SK-N-SH treated with all-trans-retinoic acid at 6 μM for 48 hours (cell line): Measurements from ENCODE around the gene FAM120A.

ENCODE experiments used
- ATAC-seq: fragments of 200-7000 bp; cut with Tn5 transposase; 3 replicates; pipeline ENCODE4 v1.9.1; 2020; ENCODE audit warnings: mild to moderate bottlenecking, moderate library complexity
- ARNTL ChIP-seq: fragments of 450-650 bp; formaldehyde crosslinking; IDR thresholded peaks from 2 replicates; pipeline ENCODE4 v1.5.0; 2020; ENCODE audit warnings: low read depth, mild to moderate bottlenecking, moderate library complexity, borderline replicate concordance
- BACH2 ChIP-seq: fragments of 250-450 bp; sonication (Bioruptor Pico); IDR thresholded peaks from 2 replicates; pipeline ENCODE4 v1.9.0; 2021; ENCODE audit warnings: mild to moderate bottlenecking, borderline replicate concordance
- CSDC2 ChIP-seq: fragments of 250-450 bp; sonication (Bioruptor Pico); IDR thresholded peaks from 2 replicates; pipeline ENCODE4 v1.5.0; 2020; ENCODE audit warnings: mild to moderate bottlenecking, moderate library complexity
- ESRRG ChIP-seq: fragments of 250-450 bp; sonication (Bioruptor Pico); IDR thresholded peaks from 2 replicates; pipeline ENCODE4 v1.6.1; 2021; ENCODE audit warnings: mild to moderate bottlenecking
- GLIS3 ChIP-seq: fragments of 250-450 bp; sonication (Bioruptor Pico); IDR thresholded peaks from 2 replicates; pipeline ENCODE4 v1.5.0; 2020; ENCODE audit warnings: mild to moderate bottlenecking, moderate library complexity
- ISL1 ChIP-seq: fragments of 250-450 bp; sonication (Bioruptor Pico); IDR thresholded peaks from 2 replicates; pipeline ENCODE4 v2.1.2; 2022; ENCODE audit warnings: mild to moderate bottlenecking, moderate library complexity
- OSR1 ChIP-seq: fragments of 250-450 bp; sonication (Bioruptor Pico); IDR thresholded peaks from 2 replicates; pipeline ENCODE4 v1.8.0; 2022; ENCODE audit warnings: moderate library complexity, mild to moderate bottlenecking, inconsistent platforms
- PPARA ChIP-seq: fragments of 250-450 bp; sonication (Bioruptor Pico); IDR thresholded peaks from 2 replicates; pipeline ENCODE4 v1.5.0; 2020; ENCODE audit warnings: mild to moderate bottlenecking, borderline replicate concordance
- RARB ChIP-seq: fragments of 250-450 bp; sonication (Bioruptor Pico); IDR thresholded peaks from 2 replicates; pipeline ENCODE4 v1.8.0; 2021; ENCODE audit warnings: mild to moderate bottlenecking, moderate library complexity
- SNAI2 ChIP-seq: fragments of 250-450 bp; sonication (Bioruptor Pico); IDR thresholded peaks from 2 replicates; pipeline ENCODE4 v1.5.0; 2020; ENCODE audit warnings: mild to moderate bottlenecking, moderate library complexity
- TCF4 ChIP-seq: fragments of 250-450 bp; sonication (Bioruptor Pico); IDR thresholded peaks from 2 replicates; pipeline ENCODE4 v1.8.0; 2021; ENCODE audit warnings: mild to moderate bottlenecking, moderate library complexity, borderline replicate concordance
- TOX ChIP-seq: fragments of 250-450 bp; sonication (Bioruptor Pico); IDR thresholded peaks from 2 replicates; pipeline ENCODE4 v1.8.0; 2021; ENCODE audit warnings: mild to moderate bottlenecking, moderate library complexity, borderline replicate concordance
- ZFP3 ChIP-seq: fragments of 250-450 bp; sonication (Bioruptor Pico); IDR thresholded peaks from 2 replicates; pipeline ENCODE4 v1.5.0; 2020; ENCODE audit warnings: mild to moderate bottlenecking, moderate library complexity
- ZFP30 ChIP-seq: fragments of 450-650 bp; formaldehyde crosslinking; IDR thresholded peaks from 2 replicates; pipeline ENCODE4 v1.5.0; 2022; ENCODE audit warnings: mild to moderate bottlenecking, moderate library complexity
- ZNF565 ChIP-seq: fragments of 450-650 bp; formaldehyde crosslinking; conservative IDR thresholded peaks from 2 replicates; pipeline ENCODE4 v1.5.0; 2020; ENCODE audit warnings: low read depth, mild to moderate bottlenecking, moderate library complexity
- ZNF70 ChIP-seq: fragments of 450-650 bp; formaldehyde crosslinking; IDR thresholded peaks from 2 replicates; pipeline ENCODE4 v1.5.0; 2020; ENCODE audit warnings: mild to moderate bottlenecking, moderate library complexity
- ZNF8 ChIP-seq: fragments of 450-650 bp; formaldehyde crosslinking; IDR thresholded peaks from 2 replicates; pipeline ENCODE4 v1.5.0; 2020; ENCODE audit warnings: mild to moderate bottlenecking, moderate library complexity
- TF ChIP-seq, protein P1 (sequence below): fragments of 250-450 bp; sonication (Bioruptor Pico); IDR thresholded peaks from 2 replicates; pipeline ENCODE4 v1.8.0; 2020; ENCODE audit warnings: mild to moderate bottlenecking, moderate library complexity, borderline replicate concordance
- TF ChIP-seq, protein P2 (sequence below): fragments of 250-450 bp; sonication (Bioruptor Pico); IDR thresholded peaks from 2 replicates; pipeline ENCODE4 v1.8.0; 2021; ENCODE audit warnings: low read depth, mild to moderate bottlenecking, moderate library complexity, borderline replicate concordance
- TF ChIP-seq, protein P3 (sequence below): fragments of 250-450 bp; sonication (Bioruptor Pico); IDR thresholded peaks from 2 replicates; pipeline ENCODE4 v1.5.0; 2020; ENCODE audit warnings: mild to moderate bottlenecking, moderate library complexity
- TF ChIP-seq, protein P4 (sequence below): fragments of 250-450 bp; sonication (Bioruptor Pico); IDR thresholded peaks from 2 replicates; pipeline ENCODE4 v1.5.1; 2021; ENCODE audit warnings: mild to moderate bottlenecking, moderate library complexity
- TF ChIP-seq, protein P5 (sequence below): fragments of 250-450 bp; sonication (Bioruptor Pico); IDR thresholded peaks from 2 replicates; pipeline ENCODE4 v1.5.1; 2020; ENCODE audit warnings: low read depth, mild to moderate bottlenecking, moderate library complexity

The FAM120A gene

DNA sequence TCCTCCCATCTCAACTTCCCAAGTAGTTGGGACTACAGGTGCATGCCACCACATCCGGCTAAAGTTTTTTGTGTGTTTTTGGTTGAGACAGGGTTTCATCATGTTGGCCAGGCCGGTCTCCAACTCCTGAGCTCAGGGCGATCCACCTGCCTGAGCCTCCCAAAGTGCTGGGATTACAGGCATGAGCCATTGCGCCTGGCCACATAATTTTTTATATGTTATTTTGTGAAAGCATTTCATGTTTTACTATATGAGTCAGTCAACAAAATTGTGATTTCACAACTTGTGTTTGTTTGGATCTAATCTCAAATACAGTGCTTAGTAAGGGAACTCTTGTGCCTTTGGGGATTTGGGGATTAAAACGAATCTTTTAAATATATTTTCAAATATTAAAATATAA is 21.9 kb downstream of the FAM120A start:
- ATAC-seq = no peak
- TF ChIP-seq, protein P1, sequence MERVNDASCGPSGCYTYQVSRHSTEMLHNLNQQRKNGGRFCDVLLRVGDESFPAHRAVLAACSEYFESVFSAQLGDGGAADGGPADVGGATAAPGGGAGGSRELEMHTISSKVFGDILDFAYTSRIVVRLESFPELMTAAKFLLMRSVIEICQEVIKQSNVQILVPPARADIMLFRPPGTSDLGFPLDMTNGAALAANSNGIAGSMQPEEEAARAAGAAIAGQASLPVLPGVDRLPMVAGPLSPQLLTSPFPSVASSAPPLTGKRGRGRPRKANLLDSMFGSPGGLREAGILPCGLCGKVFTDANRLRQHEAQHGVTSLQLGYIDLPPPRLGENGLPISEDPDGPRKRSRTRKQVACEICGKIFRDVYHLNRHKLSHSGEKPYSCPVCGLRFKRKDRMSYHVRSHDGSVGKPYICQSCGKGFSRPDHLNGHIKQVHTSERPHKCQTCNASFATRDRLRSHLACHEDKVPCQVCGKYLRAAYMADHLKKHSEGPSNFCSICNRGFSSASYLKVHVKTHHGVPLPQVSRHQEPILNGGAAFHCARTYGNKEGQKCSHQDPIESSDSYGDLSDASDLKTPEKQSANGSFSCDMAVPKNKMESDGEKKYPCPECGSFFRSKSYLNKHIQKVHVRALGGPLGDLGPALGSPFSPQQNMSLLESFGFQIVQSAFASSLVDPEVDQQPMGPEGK (CRISPR knock-in tag) = no peak
- TF ChIP-seq RARB (no peak), ARNTL (CRISPR knock-in tag) (no peak), ZFP3 (CRISPR knock-in tag) (no peak), ZNF8 (no peak)
- TF ChIP-seq, protein P2, sequence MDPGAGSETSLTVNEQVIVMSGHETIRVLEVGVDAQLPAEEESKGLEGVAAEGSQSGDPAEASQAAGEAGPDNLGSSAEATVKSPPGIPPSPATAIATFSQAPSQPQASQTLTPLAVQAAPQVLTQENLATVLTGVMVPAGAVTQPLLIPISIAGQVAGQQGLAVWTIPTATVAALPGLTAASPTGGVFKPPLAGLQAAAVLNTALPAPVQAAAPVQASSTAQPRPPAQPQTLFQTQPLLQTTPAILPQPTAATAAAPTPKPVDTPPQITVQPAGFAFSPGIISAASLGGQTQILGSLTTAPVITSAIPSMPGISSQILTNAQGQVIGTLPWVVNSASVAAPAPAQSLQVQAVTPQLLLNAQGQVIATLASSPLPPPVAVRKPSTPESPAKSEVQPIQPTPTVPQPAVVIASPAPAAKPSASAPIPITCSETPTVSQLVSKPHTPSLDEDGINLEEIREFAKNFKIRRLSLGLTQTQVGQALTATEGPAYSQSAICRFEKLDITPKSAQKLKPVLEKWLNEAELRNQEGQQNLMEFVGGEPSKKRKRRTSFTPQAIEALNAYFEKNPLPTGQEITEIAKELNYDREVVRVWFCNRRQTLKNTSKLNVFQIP (CRISPR knock-in tag) = no peak
- TF ChIP-seq, protein P3, sequence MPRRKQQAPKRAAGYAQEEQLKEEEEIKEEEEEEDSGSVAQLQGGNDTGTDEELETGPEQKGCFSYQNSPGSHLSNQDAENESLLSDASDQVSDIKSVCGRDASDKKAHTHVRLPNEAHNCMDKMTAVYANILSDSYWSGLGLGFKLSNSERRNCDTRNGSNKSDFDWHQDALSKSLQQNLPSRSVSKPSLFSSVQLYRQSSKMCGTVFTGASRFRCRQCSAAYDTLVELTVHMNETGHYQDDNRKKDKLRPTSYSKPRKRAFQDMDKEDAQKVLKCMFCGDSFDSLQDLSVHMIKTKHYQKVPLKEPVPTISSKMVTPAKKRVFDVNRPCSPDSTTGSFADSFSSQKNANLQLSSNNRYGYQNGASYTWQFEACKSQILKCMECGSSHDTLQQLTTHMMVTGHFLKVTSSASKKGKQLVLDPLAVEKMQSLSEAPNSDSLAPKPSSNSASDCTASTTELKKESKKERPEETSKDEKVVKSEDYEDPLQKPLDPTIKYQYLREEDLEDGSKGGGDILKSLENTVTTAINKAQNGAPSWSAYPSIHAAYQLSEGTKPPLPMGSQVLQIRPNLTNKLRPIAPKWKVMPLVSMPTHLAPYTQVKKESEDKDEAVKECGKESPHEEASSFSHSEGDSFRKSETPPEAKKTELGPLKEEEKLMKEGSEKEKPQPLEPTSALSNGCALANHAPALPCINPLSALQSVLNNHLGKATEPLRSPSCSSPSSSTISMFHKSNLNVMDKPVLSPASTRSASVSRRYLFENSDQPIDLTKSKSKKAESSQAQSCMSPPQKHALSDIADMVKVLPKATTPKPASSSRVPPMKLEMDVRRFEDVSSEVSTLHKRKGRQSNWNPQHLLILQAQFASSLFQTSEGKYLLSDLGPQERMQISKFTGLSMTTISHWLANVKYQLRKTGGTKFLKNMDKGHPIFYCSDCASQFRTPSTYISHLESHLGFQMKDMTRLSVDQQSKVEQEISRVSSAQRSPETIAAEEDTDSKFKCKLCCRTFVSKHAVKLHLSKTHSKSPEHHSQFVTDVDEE (CRISPR knock-in tag) = no peak
- TF ChIP-seq, all 23 proteins: peak for 0

DNA sequence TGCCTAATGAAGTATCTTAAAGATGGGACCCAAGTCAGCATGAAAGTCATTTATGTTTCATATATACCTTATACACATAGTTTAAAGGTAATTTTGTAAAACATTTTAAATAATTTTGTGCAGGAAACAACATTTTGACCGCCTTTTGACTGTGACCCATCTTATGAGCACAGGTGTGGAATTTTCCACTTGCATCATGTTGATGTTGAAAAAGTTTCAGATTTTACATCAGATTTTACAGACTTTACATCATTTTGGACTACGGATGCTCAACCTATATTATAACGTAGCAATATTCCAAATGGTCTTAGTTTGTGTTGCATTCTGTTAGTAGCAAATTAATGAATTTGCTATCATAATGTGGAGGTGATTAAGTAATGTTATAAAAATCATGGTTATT is 23.6 kb downstream of the FAM120A start:
- TF ChIP-seq ZFP30 (CRISPR knock-in tag) (no peak), GLIS3 (no peak), ARNTL (CRISPR knock-in tag) (no peak), ZNF565 (no peak), ISL1 (CRISPR knock-in tag) (no peak)
- TF ChIP-seq, protein P4, sequence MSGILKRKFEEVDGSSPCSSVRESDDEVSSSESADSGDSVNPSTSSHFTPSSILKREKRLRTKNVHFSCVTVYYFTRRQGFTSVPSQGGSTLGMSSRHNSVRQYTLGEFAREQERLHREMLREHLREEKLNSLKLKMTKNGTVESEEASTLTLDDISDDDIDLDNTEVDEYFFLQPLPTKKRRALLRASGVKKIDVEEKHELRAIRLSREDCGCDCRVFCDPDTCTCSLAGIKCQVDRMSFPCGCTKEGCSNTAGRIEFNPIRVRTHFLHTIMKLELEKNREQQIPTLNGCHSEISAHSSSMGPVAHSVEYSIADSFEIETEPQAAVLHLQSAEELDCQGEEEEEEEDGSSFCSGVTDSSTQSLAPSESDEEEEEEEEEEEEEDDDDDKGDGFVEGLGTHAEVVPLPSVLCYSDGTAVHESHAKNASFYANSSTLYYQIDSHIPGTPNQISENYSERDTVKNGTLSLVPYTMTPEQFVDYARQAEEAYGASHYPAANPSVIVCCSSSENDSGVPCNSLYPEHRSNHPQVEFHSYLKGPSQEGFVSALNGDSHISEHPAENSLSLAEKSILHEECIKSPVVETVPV (CRISPR knock-in tag) = no peak
- TF ChIP-seq, protein P5, sequence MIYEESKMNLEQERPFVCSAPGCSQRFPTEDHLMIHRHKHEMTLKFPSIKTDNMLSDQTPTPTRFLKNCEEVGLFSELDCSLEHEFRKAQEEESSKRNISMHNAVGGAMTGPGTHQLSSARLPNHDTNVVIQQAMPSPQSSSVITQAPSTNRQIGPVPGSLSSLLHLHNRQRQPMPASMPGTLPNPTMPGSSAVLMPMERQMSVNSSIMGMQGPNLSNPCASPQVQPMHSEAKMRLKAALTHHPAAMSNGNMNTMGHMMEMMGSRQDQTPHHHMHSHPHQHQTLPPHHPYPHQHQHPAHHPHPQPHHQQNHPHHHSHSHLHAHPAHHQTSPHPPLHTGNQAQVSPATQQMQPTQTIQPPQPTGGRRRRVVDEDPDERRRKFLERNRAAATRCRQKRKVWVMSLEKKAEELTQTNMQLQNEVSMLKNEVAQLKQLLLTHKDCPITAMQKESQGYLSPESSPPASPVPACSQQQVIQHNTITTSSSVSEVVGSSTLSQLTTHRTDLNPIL (CRISPR knock-in tag) = no peak
- no peak for ATAC-seq

DNA sequence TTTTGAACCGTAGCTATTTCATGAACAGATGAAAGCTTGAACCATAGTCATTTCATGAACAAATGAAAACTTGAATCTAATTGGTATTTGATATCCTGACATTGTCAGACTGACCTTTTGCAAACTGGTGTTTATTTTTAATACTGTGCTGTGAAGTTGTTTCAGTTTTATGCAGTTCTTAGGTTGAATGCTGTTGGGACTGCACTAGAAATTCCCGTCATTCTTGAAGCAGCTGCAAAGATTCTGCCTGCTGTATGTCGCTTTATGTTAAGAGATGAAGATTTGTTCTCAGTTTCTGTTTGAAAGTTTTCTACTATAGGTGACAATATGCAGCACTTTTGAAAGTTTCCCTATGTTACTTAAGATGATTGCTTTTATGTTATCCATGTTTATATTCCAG is 24.4 kb downstream of the FAM120A start:
- ATAC-seq = no peak
- TF ChIP-seq, protein P2 (CRISPR knock-in tag) = no peak
- no peak for TF ChIP-seq TOX (CRISPR knock-in tag)
- TF ChIP-seq ESRRG (CRISPR knock-in tag) = no peak
- TF ChIP-seq TCF4 = no peak
- TF ChIP-seq ZFP30 (CRISPR knock-in tag) = no peak
- TF ChIP-seq RARB = no peak
- TF ChIP-seq SNAI2 (CRISPR knock-in tag) = no peak
- TF ChIP-seq, protein P1 (CRISPR knock-in tag) = no peak
- TF ChIP-seq ZNF70 = no peak
- no peak for TF ChIP-seq CSDC2 (CRISPR knock-in tag)
- TF ChIP-seq OSR1 (CRISPR knock-in tag) = no peak
- TF ChIP-seq ISL1 (CRISPR knock-in tag) = no peak
- no peak for TF ChIP-seq GLIS3
- no peak for TF ChIP-seq PPARA
- TF ChIP-seq BACH2 = no peak
- TF ChIP-seq, protein P3 (CRISPR knock-in tag) = no peak
- TF ChIP-seq ZNF8 = no peak
